Erythroblast (primary cell): ENCODE measurements around the gene TECPR1.

ENCODE experiments used
- GATA1 ChIP-seq: IDR thresholded peaks from 2 replicates; pipeline ENCODE4 v1.6.1; 2011; ENCODE audit warnings: low read depth, mild to moderate bottlenecking, control low read depth, low read length, moderate library complexity
- POLR2A ChIP-seq: IDR thresholded peaks from 2 replicates; pipeline ENCODE4 v1.6.1; 2011; ENCODE audit warnings: mild to moderate bottlenecking, low read length

DNA sequence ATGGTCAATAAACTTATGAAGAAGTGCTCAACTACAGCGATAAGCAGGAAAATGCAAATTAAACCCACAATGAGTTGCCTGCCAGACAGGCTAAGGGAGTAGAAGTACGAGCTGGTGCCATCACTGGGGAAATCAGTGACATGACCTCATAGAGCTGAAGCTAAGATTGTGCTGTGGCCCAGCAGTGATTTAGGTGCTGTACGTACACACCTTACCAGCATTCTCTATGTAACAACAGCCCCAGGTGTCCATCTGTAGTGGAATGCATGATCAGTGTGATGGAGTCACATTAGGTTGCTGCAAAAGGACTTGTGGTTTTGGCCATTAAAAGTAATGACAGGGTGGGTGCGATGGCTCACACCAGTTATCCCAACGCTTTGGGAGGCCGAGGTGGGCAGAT, 5.7 kb upstream of the TECPR1 start:
- TF ChIP-seq POLR2A (no peak), GATA1 (no peak)
